K562 (cell line): Measurements from ENCODE around the gene C12orf60. TPM values are rescaled to one million over a fixed set of nuclear protein-coding genes. Genes with fewer than 3 reads are reported as not detected.

Experiments
- ARID3A ChIP-seq: IDR thresholded peaks from 2 replicates; pipeline ENCODE4 v1.6.1; 2012; ENCODE audit warnings: low read depth, low read length, improper control_type of control experiment, borderline replicate concordance
- HNRNPK ChIP-seq: fragments of 200-400 bp; formaldehyde crosslinking; IDR thresholded peaks from one replicate; pipeline ENCODE4 v1.6.1; 2018; ENCODE audit warnings: mild to moderate bottlenecking, low read depth, low read length; ENCODE audit not compliant: poor library complexity, severe bottlenecking
- KLF13 ChIP-seq: fragments of 450-650 bp; IDR thresholded peaks from 2 replicates; pipeline ENCODE4 v1.6.1; 2016; ENCODE audit warnings: missing genetic modification characterization, low read depth, mild to moderate bottlenecking, missing compliant biosample characterization, moderate library complexity, borderline replicate concordance
- RBM34 ChIP-seq: fragments of 200-400 bp; formaldehyde crosslinking; IDR thresholded peaks from 2 replicates; pipeline ENCODE4 v1.6.1; 2018; ENCODE audit warnings: low read length, borderline replicate concordance; ENCODE audit not compliant: insufficient read depth
- SOX6 ChIP-seq: fragments of 450-650 bp; IDR thresholded peaks from 2 replicates; pipeline ENCODE4 v1.6.1; 2014; ENCODE audit warnings: mild to moderate bottlenecking
- ZBTB2 ChIP-seq: fragments of 450-650 bp; IDR thresholded peaks from 2 replicates; pipeline ENCODE4 v1.6.1; 2016; ENCODE audit warnings: antibody characterized with exemption
- ZNF133 ChIP-seq: fragments of 250-450 bp; sonication (Bioruptor Pico); IDR thresholded peaks from 2 replicates; pipeline ENCODE4 v1.4.0; 2020; ENCODE audit warnings: mild to moderate bottlenecking
- polyA plus RNA-seq, 8 experiments: library from polyadenylated mRNA; depleted of rRNA in 4 of 8; stranded (reverse) in 5 of 8; unstranded in 3 of 8; fragments of >200 nt; fragmentation: Nextera tagmentation in 2 of 8; fragmentation: Illumina TruSeq in 1 of 8; extraction: Ambion mirVana in 2 of 8; extraction: Trizol in 1 of 8; gene quantifications; 2 replicates each; pipeline versions ENCODE4 v1.2.1 to v1.2.3, GENCODE V29; 2011 to 2014; ENCODE audit warnings: inconsistent platforms in 1 of 8, missing spikeins in 1 of 8
- total RNA-seq, 7 experiments: library from RNA; depleted of rRNA in 6 of 7; stranded (reverse); fragments of >200 nt in 6 of 7; fragmentation: Illumina TruSeq in 2 of 7; extraction: Trizol in 2 of 7; gene quantifications; 2 replicates each; pipeline versions ENCODE4 v1.2.1 to v1.2.3, GENCODE V29; 2011 to 2021; ENCODE audit warnings: low replicate concordance in 1 of 7
- TF ChIP-seq, protein P1 (sequence below): fragments of 200-600 bp; sonication (generic); IDR thresholded peaks from one replicate; pipeline ENCODE4 v1.6.1; 2012; ENCODE audit warnings: mild to moderate bottlenecking, low read depth, low read length, inconsistent platforms
- TF ChIP-seq, protein P2 (sequence below): fragments of 250-450 bp; sonication (Bioruptor Pico); IDR thresholded peaks from 2 replicates; pipeline ENCODE4 v1.4.0; 2020; ENCODE audit warnings: mild to moderate bottlenecking, moderate library complexity

The C12orf60 gene
- total and polyA plus RNA-seq, 9 of the 15 experiments (the other 6 are each of a cell fraction or from before 2014, with no cell fraction given), result 0.41 to 4.4 (median 2.5) TPM

- TF ChIP-seq, protein P1, sequence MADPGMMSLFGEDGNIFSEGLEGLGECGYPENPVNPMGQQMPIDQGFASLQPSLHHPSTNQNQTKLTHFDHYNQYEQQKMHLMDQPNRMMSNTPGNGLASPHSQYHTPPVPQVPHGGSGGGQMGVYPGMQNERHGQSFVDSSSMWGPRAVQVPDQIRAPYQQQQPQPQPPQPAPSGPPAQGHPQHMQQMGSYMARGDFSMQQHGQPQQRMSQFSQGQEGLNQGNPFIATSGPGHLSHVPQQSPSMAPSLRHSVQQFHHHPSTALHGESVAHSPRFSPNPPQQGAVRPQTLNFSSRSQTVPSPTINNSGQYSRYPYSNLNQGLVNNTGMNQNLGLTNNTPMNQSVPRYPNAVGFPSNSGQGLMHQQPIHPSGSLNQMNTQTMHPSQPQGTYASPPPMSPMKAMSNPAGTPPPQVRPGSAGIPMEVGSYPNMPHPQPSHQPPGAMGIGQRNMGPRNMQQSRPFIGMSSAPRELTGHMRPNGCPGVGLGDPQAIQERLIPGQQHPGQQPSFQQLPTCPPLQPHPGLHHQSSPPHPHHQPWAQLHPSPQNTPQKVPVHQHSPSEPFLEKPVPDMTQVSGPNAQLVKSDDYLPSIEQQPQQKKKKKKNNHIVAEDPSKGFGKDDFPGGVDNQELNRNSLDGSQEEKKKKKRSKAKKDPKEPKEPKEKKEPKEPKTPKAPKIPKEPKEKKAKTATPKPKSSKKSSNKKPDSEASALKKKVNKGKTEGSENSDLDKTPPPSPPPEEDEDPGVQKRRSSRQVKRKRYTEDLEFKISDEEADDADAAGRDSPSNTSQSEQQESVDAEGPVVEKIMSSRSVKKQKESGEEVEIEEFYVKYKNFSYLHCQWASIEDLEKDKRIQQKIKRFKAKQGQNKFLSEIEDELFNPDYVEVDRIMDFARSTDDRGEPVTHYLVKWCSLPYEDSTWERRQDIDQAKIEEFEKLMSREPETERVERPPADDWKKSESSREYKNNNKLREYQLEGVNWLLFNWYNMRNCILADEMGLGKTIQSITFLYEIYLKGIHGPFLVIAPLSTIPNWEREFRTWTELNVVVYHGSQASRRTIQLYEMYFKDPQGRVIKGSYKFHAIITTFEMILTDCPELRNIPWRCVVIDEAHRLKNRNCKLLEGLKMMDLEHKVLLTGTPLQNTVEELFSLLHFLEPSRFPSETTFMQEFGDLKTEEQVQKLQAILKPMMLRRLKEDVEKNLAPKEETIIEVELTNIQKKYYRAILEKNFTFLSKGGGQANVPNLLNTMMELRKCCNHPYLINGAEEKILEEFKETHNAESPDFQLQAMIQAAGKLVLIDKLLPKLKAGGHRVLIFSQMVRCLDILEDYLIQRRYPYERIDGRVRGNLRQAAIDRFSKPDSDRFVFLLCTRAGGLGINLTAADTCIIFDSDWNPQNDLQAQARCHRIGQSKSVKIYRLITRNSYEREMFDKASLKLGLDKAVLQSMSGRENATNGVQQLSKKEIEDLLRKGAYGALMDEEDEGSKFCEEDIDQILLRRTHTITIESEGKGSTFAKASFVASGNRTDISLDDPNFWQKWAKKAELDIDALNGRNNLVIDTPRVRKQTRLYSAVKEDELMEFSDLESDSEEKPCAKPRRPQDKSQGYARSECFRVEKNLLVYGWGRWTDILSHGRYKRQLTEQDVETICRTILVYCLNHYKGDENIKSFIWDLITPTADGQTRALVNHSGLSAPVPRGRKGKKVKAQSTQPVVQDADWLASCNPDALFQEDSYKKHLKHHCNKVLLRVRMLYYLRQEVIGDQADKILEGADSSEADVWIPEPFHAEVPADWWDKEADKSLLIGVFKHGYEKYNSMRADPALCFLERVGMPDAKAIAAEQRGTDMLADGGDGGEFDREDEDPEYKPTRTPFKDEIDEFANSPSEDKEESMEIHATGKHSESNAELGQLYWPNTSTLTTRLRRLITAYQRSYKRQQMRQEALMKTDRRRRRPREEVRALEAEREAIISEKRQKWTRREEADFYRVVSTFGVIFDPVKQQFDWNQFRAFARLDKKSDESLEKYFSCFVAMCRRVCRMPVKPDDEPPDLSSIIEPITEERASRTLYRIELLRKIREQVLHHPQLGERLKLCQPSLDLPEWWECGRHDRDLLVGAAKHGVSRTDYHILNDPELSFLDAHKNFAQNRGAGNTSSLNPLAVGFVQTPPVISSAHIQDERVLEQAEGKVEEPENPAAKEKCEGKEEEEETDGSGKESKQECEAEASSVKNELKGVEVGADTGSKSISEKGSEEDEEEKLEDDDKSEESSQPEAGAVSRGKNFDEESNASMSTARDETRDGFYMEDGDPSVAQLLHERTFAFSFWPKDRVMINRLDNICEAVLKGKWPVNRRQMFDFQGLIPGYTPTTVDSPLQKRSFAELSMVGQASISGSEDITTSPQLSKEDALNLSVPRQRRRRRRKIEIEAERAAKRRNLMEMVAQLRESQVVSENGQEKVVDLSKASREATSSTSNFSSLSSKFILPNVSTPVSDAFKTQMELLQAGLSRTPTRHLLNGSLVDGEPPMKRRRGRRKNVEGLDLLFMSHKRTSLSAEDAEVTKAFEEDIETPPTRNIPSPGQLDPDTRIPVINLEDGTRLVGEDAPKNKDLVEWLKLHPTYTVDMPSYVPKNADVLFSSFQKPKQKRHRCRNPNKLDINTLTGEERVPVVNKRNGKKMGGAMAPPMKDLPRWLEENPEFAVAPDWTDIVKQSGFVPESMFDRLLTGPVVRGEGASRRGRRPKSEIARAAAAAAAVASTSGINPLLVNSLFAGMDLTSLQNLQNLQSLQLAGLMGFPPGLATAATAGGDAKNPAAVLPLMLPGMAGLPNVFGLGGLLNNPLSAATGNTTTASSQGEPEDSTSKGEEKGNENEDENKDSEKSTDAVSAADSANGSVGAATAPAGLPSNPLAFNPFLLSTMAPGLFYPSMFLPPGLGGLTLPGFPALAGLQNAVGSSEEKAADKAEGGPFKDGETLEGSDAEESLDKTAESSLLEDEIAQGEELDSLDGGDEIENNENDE, result no peak
- TF ChIP-seq RBM34 (no peak), ZNF133 (no peak), ARID3A (no peak), SOX6 (no peak), ZBTB2 (no peak), KLF13 (tag) (no peak), HNRNPK (no peak)
- TF ChIP-seq, protein P2, sequence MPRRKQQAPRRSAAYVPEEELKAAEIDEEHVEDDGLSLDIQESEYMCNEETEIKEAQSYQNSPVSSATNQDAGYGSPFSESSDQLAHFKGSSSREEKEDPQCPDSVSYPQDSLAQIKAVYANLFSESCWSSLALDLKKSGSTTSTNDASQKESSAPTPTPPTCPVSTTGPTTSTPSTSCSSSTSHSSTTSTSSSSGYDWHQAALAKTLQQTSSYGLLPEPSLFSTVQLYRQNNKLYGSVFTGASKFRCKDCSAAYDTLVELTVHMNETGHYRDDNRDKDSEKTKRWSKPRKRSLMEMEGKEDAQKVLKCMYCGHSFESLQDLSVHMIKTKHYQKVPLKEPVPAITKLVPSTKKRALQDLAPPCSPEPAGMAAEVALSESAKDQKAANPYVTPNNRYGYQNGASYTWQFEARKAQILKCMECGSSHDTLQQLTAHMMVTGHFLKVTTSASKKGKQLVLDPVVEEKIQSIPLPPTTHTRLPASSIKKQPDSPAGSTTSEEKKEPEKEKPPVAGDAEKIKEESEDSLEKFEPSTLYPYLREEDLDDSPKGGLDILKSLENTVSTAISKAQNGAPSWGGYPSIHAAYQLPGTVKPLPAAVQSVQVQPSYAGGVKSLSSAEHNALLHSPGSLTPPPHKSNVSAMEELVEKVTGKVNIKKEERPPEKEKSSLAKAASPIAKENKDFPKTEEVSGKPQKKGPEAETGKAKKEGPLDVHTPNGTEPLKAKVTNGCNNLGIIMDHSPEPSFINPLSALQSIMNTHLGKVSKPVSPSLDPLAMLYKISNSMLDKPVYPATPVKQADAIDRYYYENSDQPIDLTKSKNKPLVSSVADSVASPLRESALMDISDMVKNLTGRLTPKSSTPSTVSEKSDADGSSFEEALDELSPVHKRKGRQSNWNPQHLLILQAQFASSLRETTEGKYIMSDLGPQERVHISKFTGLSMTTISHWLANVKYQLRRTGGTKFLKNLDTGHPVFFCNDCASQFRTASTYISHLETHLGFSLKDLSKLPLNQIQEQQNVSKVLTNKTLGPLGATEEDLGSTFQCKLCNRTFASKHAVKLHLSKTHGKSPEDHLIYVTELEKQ (CRISPR knock-in tag), result no peak
Measured at GRCh38 chr12:14765398-14765797, 38.1 kb upstream of the C12orf60 start (continued).
